ENCODE data around the gene GLDN.

GRCh38 chr15:51319539-51319938 is 21.9 kb upstream of the GLDN start:
- no peak for TF ChIP-seq CTCF (IDR thresholded peaks at IDR 0.05)
- TF ChIP-seq POLR2AphosphoS5 (IDR thresholded peaks at IDR 0.05) = no peak
- TF ChIP-seq POLR2A (IDR thresholded peaks at IDR 0.05) = no peak
- no peak for TF ChIP-seq EP300 (IDR thresholded peaks at IDR 0.05)
